GM12891 (cell line): ENCODE measurements around the gene IFT25.

Source experiments
- PAX5 ChIP-seq: IDR thresholded peaks from 2 replicates; pipeline ENCODE4 v1.6.1; 2011; ENCODE audit warnings: low read length, moderate library complexity, mild to moderate bottlenecking; ENCODE audit not compliant: insufficient read depth, severe bottlenecking
- POLR2A ChIP-seq: IDR thresholded peaks from 2 replicates; pipeline ENCODE4 v1.6.1; 2011; ENCODE audit warnings: low read depth, low read length, control low read depth
- POLR2AphosphoS5 ChIP-seq: IDR thresholded peaks from 2 replicates; pipeline ENCODE4 v1.6.1; 2011; ENCODE audit warnings: low read depth, low read length, control low read depth
- POU2F2 ChIP-seq: IDR thresholded peaks from 2 replicates; pipeline ENCODE4 v1.6.1; 2011; ENCODE audit warnings: low read depth, mild to moderate bottlenecking, control low read depth, low read length, moderate library complexity
- SPI1 ChIP-seq: IDR thresholded peaks from 2 replicates; pipeline ENCODE4 v1.6.1; 2011; ENCODE audit warnings: low read depth, low read length, control low read depth
- TAF1 ChIP-seq: IDR thresholded peaks from 2 replicates; pipeline ENCODE4 v1.6.1; 2011; ENCODE audit warnings: low read depth, low read length, control low read depth

DNA sequence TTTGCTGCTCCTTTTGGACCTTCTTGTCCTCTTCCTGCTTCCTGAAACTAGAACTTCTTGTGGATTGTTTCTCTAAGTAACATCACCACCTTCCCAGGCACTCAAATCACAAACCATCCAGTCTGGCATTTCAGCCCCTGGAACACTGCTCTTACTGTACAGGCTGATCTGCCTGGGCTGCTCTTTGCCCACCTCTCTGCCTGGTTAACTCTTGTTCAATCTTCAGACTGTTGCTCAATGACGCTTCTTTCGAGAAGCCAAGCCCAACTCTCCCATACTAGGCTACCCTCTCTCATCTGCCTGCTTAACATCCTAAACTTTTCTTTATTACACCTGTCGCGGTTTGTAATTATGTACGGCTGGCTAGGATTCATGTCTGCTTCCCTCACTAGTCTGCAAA is 50.9 kb downstream of the IFT25 start:
- TF ChIP-seq POLR2A (no peak), POLR2AphosphoS5 (no peak), TAF1 (no peak), SPI1 (no peak), POU2F2 (no peak), PAX5 (no peak)
